ENCODE measurements around the gene EMC8. TPM values are rescaled to one million over a fixed set of nuclear protein-coding genes. Genes with fewer than 3 reads are reported as not detected.

Gene EMC8
- total and polyA plus RNA-seq, 2 experiments from 2014 or later: 51.1 to 69.4 TPM

DNA sequence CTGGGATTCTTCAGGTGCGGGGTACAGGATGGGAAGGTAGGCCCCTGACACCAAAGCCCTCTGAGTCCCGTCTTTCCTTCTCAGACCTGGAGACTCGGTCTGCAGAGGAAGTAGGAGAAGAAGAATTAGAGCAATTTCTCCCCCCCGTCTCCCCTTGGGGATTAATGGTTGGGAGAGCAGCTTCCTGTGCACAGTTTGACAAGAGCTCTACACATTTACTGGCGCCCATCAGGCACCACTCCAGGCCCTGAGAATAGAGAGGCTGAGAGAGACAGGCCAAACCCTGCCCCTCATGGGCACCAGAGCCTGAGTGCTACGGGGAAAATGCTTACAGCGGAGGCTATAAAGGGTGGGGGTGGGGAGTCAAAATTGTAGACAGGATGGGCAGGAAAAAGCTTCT lies 44.9 kb downstream of the EMC8 start:
- Histone ChIP-seq H3K4me1 (ENCODE audit: insufficient read depth) (peaks cover 32% of the 10 kb centered on the region), H3K4me2 (no peak overlapping the region), H3K79me2 (replicated peaks; ENCODE audit: insufficient read depth) (no peaks in the 10 kb centered on the region), H3F3A (replicated peaks; ENCODE audit: low read depth) (no peaks in the 10 kb centered on the region; the same call in 1 of the 2 replicates), H2AFZ (no peak overlapping the region), H3K27ac (ENCODE audit: low read depth) (no peak overlapping the region), H3K4me3 (no peak overlapping the region), H3K27me3 (ENCODE audit: insufficient read depth) (peaks cover 27% of the 10 kb centered on the region), H3K9me2 (ENCODE audit: insufficient read depth) (no peaks in the 10 kb centered on the region), H3K36me3 (ENCODE audit: insufficient read depth) (no peaks in the 10 kb centered on the region), H4K20me1 (replicated peaks; ENCODE audit: insufficient read depth) (no peaks in the 10 kb centered on the region; the same call in 1 of the 2 replicates)
- no peak overlapping the region for H3K27ac Mint-ChIP-seq
- H3K27me3 Mint-ChIP-seq (ENCODE audit: insufficient read depth, low read depth, poor library complexity): peaks cover 37% of the 10 kb centered on the region
- no peaks in the 10 kb centered on the region for H3K9me3 Mint-ChIP-seq
- peaks cover 34% of the 10 kb centered on the region for H3K4me1 Mint-ChIP-seq
- no peak overlapping the region for H3K4me3 Mint-ChIP-seq
- TF ChIP-seq NANOG (IDR thresholded peaks at IDR 0.05; ENCODE audit: borderline replicate concordance): no peak
- TF ChIP-seq, protein P1, sequence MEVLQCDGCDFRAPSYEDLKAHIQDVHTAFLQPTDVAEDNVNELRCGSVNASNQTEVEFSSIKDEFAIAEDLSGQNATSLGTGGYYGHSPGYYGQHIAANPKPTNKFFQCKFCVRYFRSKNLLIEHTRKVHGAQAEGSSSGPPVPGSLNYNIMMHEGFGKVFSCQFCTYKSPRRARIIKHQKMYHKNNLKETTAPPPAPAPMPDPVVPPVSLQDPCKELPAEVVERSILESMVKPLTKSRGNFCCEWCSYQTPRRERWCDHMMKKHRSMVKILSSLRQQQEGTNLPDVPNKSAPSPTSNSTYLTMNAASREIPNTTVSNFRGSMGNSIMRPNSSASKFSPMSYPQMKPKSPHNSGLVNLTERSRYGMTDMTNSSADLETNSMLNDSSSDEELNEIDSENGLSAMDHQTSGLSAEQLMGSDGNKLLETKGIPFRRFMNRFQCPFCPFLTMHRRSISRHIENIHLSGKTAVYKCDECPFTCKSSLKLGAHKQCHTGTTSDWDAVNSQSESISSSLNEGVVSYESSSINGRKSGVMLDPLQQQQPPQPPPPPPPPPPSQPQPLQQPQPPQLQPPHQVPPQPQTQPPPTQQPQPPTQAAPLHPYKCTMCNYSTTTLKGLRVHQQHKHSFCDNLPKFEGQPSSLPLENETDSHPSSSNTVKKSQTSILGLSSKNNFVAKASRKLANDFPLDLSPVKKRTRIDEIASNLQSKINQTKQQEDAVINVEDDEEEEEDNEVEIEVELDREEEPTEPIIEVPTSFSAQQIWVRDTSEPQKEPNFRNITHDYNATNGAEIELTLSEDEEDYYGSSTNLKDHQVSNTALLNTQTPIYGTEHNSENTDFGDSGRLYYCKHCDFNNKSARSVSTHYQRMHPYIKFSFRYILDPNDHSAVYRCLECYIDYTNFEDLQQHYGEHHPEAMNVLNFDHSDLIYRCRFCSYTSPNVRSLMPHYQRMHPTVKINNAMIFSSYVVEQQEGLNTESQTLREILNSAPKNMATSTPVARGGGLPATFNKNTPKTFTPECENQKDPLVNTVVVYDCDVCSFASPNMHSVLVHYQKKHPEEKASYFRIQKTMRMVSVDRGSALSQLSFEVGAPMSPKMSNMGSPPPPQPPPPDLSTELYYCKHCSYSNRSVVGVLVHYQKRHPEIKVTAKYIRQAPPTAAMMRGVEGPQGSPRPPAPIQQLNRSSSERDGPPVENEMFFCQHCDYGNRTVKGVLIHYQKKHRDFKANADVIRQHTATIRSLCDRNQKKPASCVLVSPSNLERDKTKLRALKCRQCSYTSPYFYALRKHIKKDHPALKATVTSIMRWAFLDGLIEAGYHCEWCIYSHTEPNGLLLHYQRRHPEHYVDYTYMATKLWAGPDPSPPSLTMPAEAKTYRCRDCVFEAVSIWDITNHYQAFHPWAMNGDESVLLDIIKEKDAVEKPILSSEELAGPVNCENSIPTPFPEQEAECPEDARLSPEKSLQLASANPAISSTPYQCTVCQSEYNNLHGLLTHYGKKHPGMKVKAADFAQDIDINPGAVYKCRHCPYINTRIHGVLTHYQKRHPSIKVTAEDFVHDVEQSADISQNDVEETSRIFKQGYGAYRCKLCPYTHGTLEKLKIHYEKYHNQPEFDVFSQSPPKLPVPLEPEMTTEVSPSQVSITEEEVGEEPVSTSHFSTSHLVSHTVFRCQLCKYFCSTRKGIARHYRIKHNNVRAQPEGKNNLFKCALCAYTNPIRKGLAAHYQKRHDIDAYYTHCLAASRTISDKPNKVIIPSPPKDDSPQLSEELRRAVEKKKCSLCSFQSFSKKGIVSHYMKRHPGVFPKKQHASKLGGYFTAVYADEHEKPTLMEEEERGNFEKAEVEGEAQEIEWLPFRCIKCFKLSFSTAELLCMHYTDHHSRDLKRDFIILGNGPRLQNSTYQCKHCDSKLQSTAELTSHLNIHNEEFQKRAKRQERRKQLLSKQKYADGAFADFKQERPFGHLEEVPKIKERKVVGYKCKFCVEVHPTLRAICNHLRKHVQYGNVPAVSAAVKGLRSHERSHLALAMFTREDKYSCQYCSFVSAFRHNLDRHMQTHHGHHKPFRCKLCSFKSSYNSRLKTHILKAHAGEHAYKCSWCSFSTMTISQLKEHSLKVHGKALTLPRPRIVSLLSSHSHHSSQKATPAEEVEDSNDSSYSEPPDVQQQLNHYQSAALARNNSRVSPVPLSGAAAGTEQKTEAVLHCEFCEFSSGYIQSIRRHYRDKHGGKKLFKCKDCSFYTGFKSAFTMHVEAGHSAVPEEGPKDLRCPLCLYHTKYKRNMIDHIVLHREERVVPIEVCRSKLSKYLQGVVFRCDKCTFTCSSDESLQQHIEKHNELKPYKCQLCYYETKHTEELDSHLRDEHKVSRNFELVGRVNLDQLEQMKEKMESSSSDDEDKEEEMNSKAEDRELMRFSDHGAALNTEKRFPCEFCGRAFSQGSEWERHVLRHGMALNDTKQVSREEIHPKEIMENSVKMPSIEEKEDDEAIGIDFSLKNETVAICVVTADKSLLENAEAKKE (CRISPR knock-in tag; IDR thresholded peaks at IDR 0.05): no peak
- TF ChIP-seq STAT1 (IDR thresholded peaks at IDR 0.05; ENCODE audit: unreplicated experiment): no peak
- TF ChIP-seq POLR2AphosphoS5 (IDR thresholded peaks at IDR 0.05; ENCODE audit: low read depth): no peak
- TF ChIP-seq CREB1 (CRISPR knock-in tag; IDR thresholded peaks at IDR 0.05; ENCODE audit: low read depth): no peak
- TF ChIP-seq ZNF114 (CRISPR knock-in tag; IDR thresholded peaks at IDR 0.05): no peak
- TF ChIP-seq EZH2 (IDR thresholded peaks at IDR 0.05; ENCODE audit: low read depth, unreplicated experiment): no peak
- TF ChIP-seq, protein P2, sequence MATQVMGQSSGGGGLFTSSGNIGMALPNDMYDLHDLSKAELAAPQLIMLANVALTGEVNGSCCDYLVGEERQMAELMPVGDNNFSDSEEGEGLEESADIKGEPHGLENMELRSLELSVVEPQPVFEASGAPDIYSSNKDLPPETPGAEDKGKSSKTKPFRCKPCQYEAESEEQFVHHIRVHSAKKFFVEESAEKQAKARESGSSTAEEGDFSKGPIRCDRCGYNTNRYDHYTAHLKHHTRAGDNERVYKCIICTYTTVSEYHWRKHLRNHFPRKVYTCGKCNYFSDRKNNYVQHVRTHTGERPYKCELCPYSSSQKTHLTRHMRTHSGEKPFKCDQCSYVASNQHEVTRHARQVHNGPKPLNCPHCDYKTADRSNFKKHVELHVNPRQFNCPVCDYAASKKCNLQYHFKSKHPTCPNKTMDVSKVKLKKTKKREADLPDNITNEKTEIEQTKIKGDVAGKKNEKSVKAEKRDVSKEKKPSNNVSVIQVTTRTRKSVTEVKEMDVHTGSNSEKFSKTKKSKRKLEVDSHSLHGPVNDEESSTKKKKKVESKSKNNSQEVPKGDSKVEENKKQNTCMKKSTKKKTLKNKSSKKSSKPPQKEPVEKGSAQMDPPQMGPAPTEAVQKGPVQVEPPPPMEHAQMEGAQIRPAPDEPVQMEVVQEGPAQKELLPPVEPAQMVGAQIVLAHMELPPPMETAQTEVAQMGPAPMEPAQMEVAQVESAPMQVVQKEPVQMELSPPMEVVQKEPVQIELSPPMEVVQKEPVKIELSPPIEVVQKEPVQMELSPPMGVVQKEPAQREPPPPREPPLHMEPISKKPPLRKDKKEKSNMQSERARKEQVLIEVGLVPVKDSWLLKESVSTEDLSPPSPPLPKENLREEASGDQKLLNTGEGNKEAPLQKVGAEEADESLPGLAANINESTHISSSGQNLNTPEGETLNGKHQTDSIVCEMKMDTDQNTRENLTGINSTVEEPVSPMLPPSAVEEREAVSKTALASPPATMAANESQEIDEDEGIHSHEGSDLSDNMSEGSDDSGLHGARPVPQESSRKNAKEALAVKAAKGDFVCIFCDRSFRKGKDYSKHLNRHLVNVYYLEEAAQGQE (IDR thresholded peaks at IDR 0.05; ENCODE audit: unreplicated experiment): no peak
- no peak for TF ChIP-seq EZH2phosphoT487 (IDR thresholded peaks at IDR 0.05; ENCODE audit: unreplicated experiment)
- no peak for TF ChIP-seq ZNF331 (CRISPR knock-in tag; IDR thresholded peaks at IDR 0.05; ENCODE audit: low read depth)
- DNase-seq (ENCODE audit: low spot score): no peak
- no peak for ATAC-seq
- H3K36me3 Mint-ChIP-seq (ENCODE audit: low read depth): no peaks in the 10 kb centered on the region

Data from GM23338 (cell line).